HCT116 (cell line): ENCODE measurements around the gene SRCIN1. TPM values are rescaled to one million over a fixed set of nuclear protein-coding genes. Genes with fewer than 3 reads are reported as not detected.

Source experiments
- ATAC-seq: fragments of 200-7000 bp; cut with Tn5 transposase; 2 replicates; pipeline ENCODE4 v1.9.1; 2020; ENCODE audit warnings: mild to moderate bottlenecking, moderate library complexity
- BruUV-seq: library from RNA; stranded (reverse); fragments of 400-500 nt; replicated peaks from 2 replicates; lab custom pipeline; 2021; lab: Mats Ljungman, UMichigan
- CTCF ChIA-PET: fragments of 300-600 bp; sonication (Branson Sonifier 250); formaldehyde crosslinking; loops from one replicate; lab custom pipeline; 2021; ENCODE audit warnings: antibody characterized with exemption; lab: Charles Lee
- POLR2A ChIA-PET: fragments of 300-600, 350-600 bp; sonication (Branson Sonifier 250); formaldehyde crosslinking; loops from one replicate; lab custom pipeline; 2021; ENCODE audit warnings: antibody characterized with exemption; lab: Charles Lee
- RAD21 ChIA-PET, 2 experiments: fragments of 300-600 bp; sonication (Branson Sonifier 250); formaldehyde crosslinking; loops; one replicate each; lab custom pipeline; 2023; ENCODE audit warnings: low total read pairs in 2 of 2; ENCODE audit not compliant: uncharacterized antibody in 2 of 2, unreplicated experiment in 2 of 2, low non-redundant PET in 1 of 2; lab: Charles Lee
- DNase-seq: peaks from one replicate; pipeline ENCODE4 v3.0.0-alpha.2; 2010; ENCODE audit warnings: low read depth, low spot score
- H2AFZ ChIP-seq: fragments of 200-600 bp; shearing (Covaris generic), sonication (generic); 2 replicates; pipeline ENCODE4 v1.6.1; 2017; ENCODE audit warnings: low read depth, mixed run types, mixed read lengths, antibody characterized with exemption, low read length; ENCODE audit not compliant: poor library complexity, severe bottlenecking
- H3K27ac ChIP-seq: 2 replicates; pipeline ENCODE4 v1.5.1; 2012; ENCODE audit warnings: low read depth, low read length
- H3K27me3 ChIP-seq: fragments of 200-600 bp; sonication (generic); 2 replicates; pipeline ENCODE4 v1.6.1; 2016; ENCODE audit warnings: mixed run types, low read length, mixed read lengths; ENCODE audit not compliant: insufficient read depth
- H3K36me3 ChIP-seq, 2 experiments: fragments of 200-500 bp in 1 of 2; fragments of 200-600 bp in 1 of 2; sonication (Bioruptor generic) in 1 of 2; sonication (generic) in 1 of 2; 2 replicates each; pipeline versions ENCODE4 v1.5.1 to v1.6.1; 2014 to 2016; ENCODE audit warnings: low read length in 2 of 2, inconsistent platforms in 1 of 2, mixed read lengths in 1 of 2, mixed run types in 1 of 2; ENCODE audit not compliant: insufficient read depth in 2 of 2, control insufficient read depth in 1 of 2
- H3K4me1 ChIP-seq, 2 experiments: fragments of 200-600 bp in 1 of 2; sonication (generic) in 1 of 2; 2 replicates each; pipeline versions ENCODE4 v1.5.1 to v1.6.1; 2012 to 2017; ENCODE audit warnings: low read length in 2 of 2, inconsistent platforms in 1 of 2, mild to moderate bottlenecking in 1 of 2, mixed read lengths in 1 of 2, mixed run types in 1 of 2, moderate library complexity in 1 of 2; ENCODE audit not compliant: insufficient read depth in 2 of 2, control insufficient read depth in 1 of 2
- H3K4me2 ChIP-seq: fragments of 200-600 bp; sonication (generic); 2 replicates; pipeline ENCODE4 v1.6.1; 2017; ENCODE audit warnings: mixed run types, low read length, mixed read lengths
- H3K4me3 ChIP-seq, 2 experiments: fragments of 200-600 bp in 1 of 2; sonication (generic) in 1 of 2; replicated peaks in 1 of 2; 2 replicates each; pipeline ENCODE4 v1.5.1; 2011 to 2016; ENCODE audit warnings: low read length in 2 of 2, control low read depth in 1 of 2, low read depth in 1 of 2, mild to moderate bottlenecking in 1 of 2, mixed read lengths in 1 of 2, mixed run types in 1 of 2
- H3K79me2 ChIP-seq: fragments of 200-600 bp; sonication (generic); 2 replicates; pipeline ENCODE4 v1.6.1; 2017; ENCODE audit warnings: mild to moderate bottlenecking, mixed run types, low read length, moderate library complexity, mixed read lengths; ENCODE audit not compliant: insufficient read depth
- H3K9ac ChIP-seq: fragments of 200-600 bp; sonication (generic); 2 replicates; pipeline ENCODE4 v1.6.1; 2016; ENCODE audit warnings: low read length, mixed read lengths
- H3K9me2 ChIP-seq: fragments of 200-600 bp; sonication (generic), shearing (Covaris generic); 2 replicates; pipeline ENCODE4 v1.6.1; 2017; ENCODE audit warnings: mixed run types, mild to moderate bottlenecking, moderate library complexity; ENCODE audit not compliant: insufficient read depth
- H3K9me3 ChIP-seq, 2 experiments: fragments of 200-500 bp in 1 of 2; fragments of 200-600 bp in 1 of 2; sonication (Bioruptor generic) in 1 of 2; sonication (generic) in 1 of 2; 2 replicates each; pipeline ENCODE4 v1.6.1; 2014 to 2017; ENCODE audit warnings: low read length in 2 of 2, mixed read lengths in 2 of 2, inconsistent platforms in 1 of 2, low read depth in 1 of 2, mild to moderate bottlenecking in 1 of 2, mixed run types in 1 of 2, moderate library complexity in 1 of 2; ENCODE audit not compliant: control insufficient read depth in 1 of 2, insufficient read depth in 1 of 2
- H4K20me1 ChIP-seq: fragments of 200-600 bp; sonication (generic), shearing (Covaris generic); 2 replicates; pipeline ENCODE4 v1.6.1; 2017; ENCODE audit warnings: mixed run types, mild to moderate bottlenecking, moderate library complexity; ENCODE audit not compliant: insufficient read depth
- SP1 ChIP-seq: IDR thresholded peaks from 2 replicates; pipeline ENCODE4 v1.6.1; 2012; ENCODE audit warnings: low read depth
- YY1 ChIP-seq: IDR thresholded peaks from 2 replicates; pipeline ENCODE4 v1.6.1; 2011; ENCODE audit warnings: low read length, low read depth, moderate library complexity, mild to moderate bottlenecking; ENCODE audit not compliant: insufficient replicate concordance; ENCODE audit errors: extremely low read depth
- ZFX ChIP-seq: fragments of 450-650 bp; IDR thresholded peaks from 2 replicates; pipeline ENCODE4 v1.6.1; 2017
- intact Hi-C: fragments of 100-400 bp; cut with micrococcal nuclease; formaldehyde crosslinking; loops from 2 replicates; pipeline ENCODE4 v1.10.0; 2022
- total RNA-seq: library from RNA; stranded (reverse); gene quantifications from one replicate; pipeline ENCODE4 v1.2.1, GENCODE V29; 2021; ENCODE audit not compliant: unreplicated experiment
- TF ChIP-seq, protein P1 (sequence below), 3 experiments: fragments of 200-600 bp in 1 of 3; sonication (generic) in 1 of 3; IDR thresholded peaks in 2 of 3; conservative IDR thresholded peaks in 1 of 3; 2 replicates each; pipeline ENCODE4 v1.5.1; 2012 to 2017; ENCODE audit warnings: low read depth in 2 of 3, low read length in 2 of 3, antibody characterized with exemption in 1 of 3, borderline replicate concordance in 1 of 3, control low read depth in 1 of 3, mild to moderate bottlenecking in 1 of 3, mixed read lengths in 1 of 3, mixed run types in 1 of 3, moderate library complexity in 1 of 3; ENCODE audit not compliant: insufficient read depth in 1 of 3
- TF ChIP-seq, protein P2 (sequence below): IDR thresholded peaks from 2 replicates; pipeline ENCODE4 v1.6.1; 2012
- TF ChIP-seq, protein P3 (sequence below): IDR thresholded peaks from 2 replicates; pipeline ENCODE4 v1.6.1; 2012; ENCODE audit warnings: low read depth

Gene SRCIN1
- total RNA-seq, 1 experiment from 2014 or later, result 10.5 TPM

DNA sequence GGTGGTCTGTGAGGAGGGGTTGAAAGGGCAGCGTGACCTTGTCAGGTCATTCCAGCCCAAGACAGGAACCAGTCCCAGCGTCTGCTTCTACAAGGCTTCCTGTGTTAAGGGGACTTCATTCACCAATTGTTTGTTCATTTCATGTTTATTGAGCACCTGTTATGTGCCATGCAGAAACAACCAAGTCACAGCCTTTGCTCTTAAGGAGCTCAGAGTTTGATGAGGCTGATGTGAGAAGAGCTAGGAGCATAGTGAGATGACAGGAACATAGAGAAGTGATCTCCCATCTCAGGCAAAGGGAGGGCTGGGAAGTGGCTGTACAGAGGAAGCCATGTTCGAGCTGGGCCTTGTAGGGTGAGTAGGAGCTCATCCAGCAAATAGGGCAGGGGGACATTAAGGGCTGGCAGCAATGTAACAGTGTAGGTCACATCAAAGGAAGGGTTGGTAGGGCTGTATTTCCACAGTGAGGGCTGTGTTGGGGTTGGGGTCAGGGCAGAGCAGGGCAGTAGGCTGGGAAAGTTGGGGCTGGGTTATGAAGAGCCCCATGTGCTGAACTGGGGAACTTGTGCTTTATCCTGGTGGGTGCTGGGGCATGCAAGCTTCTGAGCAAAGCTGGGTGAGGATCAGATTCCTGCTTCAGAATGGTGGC is 97.7 kb downstream of the SRCIN1 start:
- H3K4me1 ChIP-seq, result peaks cover 0 to 22% of the 10 kb centered on the region in 2 experiments; a peak in 2 of 4 replicates
- DNase-seq (no peak), ATAC-seq (no peak)
- BruUV-seq, result no TSS peak
- no peaks in the 10 kb centered on the region for H3K27me3 ChIP-seq
- ChIA-PET CTCF (interaction anchor here (1.3 to 2.6 kb wide), 3 partner anchors 51 to 159 kb away, joined by 3 to 13 read pairs (median 10); no protein-coding TSS in a partner anchor), RAD21 (no interaction called here), POLR2A (no interaction called here)
- H3K4me3 ChIP-seq, result no peak overlapping the region
- H3K36me3 ChIP-seq, result no peaks in the 10 kb centered on the region
- H4K20me1 ChIP-seq, result no peaks in the 10 kb centered on the region
- TF ChIP-seq ZFX (no peak), SP1 (no peak), YY1 (no peak)
- TF ChIP-seq, protein P1, sequence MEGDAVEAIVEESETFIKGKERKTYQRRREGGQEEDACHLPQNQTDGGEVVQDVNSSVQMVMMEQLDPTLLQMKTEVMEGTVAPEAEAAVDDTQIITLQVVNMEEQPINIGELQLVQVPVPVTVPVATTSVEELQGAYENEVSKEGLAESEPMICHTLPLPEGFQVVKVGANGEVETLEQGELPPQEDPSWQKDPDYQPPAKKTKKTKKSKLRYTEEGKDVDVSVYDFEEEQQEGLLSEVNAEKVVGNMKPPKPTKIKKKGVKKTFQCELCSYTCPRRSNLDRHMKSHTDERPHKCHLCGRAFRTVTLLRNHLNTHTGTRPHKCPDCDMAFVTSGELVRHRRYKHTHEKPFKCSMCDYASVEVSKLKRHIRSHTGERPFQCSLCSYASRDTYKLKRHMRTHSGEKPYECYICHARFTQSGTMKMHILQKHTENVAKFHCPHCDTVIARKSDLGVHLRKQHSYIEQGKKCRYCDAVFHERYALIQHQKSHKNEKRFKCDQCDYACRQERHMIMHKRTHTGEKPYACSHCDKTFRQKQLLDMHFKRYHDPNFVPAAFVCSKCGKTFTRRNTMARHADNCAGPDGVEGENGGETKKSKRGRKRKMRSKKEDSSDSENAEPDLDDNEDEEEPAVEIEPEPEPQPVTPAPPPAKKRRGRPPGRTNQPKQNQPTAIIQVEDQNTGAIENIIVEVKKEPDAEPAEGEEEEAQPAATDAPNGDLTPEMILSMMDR (IDR thresholded peaks at IDR 0.05 in 2 of 3, conservative IDR thresholded peaks at IDR 0.05 in 1 of 3; ENCODE audit: borderline replicate concordance in 1 of 3, insufficient read depth in 1 of 3, low read depth in 2 of 3, low read length in 2 of 3), result 0 out of 6 replicates have a peak, but pooled peaks of 1 of the 3 experiments have one; percentile 4
- TF ChIP-seq, protein P2, sequence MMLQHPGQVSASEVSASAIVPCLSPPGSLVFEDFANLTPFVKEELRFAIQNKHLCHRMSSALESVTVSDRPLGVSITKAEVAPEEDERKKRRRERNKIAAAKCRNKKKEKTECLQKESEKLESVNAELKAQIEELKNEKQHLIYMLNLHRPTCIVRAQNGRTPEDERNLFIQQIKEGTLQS, result no peak
- TF ChIP-seq, protein P3, sequence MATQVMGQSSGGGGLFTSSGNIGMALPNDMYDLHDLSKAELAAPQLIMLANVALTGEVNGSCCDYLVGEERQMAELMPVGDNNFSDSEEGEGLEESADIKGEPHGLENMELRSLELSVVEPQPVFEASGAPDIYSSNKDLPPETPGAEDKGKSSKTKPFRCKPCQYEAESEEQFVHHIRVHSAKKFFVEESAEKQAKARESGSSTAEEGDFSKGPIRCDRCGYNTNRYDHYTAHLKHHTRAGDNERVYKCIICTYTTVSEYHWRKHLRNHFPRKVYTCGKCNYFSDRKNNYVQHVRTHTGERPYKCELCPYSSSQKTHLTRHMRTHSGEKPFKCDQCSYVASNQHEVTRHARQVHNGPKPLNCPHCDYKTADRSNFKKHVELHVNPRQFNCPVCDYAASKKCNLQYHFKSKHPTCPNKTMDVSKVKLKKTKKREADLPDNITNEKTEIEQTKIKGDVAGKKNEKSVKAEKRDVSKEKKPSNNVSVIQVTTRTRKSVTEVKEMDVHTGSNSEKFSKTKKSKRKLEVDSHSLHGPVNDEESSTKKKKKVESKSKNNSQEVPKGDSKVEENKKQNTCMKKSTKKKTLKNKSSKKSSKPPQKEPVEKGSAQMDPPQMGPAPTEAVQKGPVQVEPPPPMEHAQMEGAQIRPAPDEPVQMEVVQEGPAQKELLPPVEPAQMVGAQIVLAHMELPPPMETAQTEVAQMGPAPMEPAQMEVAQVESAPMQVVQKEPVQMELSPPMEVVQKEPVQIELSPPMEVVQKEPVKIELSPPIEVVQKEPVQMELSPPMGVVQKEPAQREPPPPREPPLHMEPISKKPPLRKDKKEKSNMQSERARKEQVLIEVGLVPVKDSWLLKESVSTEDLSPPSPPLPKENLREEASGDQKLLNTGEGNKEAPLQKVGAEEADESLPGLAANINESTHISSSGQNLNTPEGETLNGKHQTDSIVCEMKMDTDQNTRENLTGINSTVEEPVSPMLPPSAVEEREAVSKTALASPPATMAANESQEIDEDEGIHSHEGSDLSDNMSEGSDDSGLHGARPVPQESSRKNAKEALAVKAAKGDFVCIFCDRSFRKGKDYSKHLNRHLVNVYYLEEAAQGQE, result no peak
- intact Hi-C loops, result loop anchor here (5.0 kb wide), 1 partner anchor 159 kb away; no protein-coding TSS in a partner anchor
- no peak overlapping the region for H3K27ac ChIP-seq
- no peaks in the 10 kb centered on the region for H3K9me3 ChIP-seq
- no peak overlapping the region for H3K4me2 ChIP-seq
- no peaks in the 10 kb centered on the region for H3K9me2 ChIP-seq
- no peak overlapping the region for H3K9ac ChIP-seq
- H2AFZ ChIP-seq, result no peak overlapping the region
- H3K79me2 ChIP-seq, result no peaks in the 10 kb centered on the region
